ENCODE results near the gene DOHH.

The DOHH gene, protein sequence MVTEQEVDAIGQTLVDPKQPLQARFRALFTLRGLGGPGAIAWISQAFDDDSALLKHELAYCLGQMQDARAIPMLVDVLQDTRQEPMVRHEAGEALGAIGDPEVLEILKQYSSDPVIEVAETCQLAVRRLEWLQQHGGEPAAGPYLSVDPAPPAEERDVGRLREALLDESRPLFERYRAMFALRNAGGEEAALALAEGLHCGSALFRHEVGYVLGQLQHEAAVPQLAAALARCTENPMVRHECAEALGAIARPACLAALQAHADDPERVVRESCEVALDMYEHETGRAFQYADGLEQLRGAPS

DNA sequence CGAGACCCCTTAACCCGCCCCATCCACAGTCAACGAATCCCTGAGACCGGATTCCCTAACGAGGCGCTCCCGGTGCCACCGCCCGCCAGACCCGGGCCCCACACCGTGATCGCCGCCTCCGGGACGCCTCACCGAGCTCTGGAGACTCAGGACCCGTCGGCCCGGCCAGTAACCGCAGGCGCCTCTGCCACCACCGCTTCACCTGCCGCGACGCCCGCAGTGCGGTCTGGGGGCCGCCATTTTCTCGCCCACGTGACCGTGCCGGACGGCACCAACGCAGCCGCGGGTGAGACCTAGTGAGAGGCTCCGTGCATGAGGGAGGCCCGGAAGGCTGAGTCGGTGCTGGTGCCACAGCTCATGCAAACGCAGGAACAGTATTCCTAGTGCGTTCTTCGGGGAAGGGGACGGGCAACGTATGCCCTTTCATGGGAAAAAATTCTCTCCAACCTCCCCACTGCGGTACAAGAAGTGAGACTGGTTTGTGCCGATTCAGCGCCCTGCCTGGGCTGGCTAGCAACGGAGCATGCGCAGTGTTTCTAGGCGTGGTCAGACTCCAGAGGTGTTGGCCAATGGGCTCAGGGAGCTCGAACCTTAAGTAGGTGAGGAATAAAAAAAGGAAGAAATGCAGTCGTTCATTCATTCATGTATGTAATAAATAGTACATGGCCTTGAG, at the start of gene DOHH:
Gene DOHH (minus strand): TSS at position 246 of the 673 bp plus-strand sequence. CDS start 3,860 bp downstream, outside the sequence.
- peak; percentile 99 for DNase-seq (ENCODE audit: low spot score)

DNA sequence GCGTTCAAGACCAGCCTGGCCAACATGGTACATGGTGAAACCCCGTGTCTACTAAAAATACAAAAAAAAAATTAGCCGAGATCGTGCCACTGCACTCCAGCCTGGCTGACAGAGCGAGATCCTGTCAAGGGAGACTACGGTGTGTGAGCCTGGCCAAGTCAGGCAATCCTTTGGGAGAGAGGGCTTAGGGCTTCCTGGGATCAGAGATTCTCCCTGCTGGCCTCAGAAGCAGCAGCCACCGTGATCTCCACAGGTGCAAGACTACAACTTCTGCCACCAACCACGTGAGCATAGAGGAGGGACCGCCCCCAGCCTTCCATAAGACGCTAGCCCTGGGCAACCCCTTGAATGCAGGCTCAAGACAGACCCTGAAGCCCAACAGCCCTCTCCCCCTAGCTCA, 49.3 kb upstream of the DOHH start:
- DNase-seq (ENCODE audit: low spot score) = no peak

DNA sequence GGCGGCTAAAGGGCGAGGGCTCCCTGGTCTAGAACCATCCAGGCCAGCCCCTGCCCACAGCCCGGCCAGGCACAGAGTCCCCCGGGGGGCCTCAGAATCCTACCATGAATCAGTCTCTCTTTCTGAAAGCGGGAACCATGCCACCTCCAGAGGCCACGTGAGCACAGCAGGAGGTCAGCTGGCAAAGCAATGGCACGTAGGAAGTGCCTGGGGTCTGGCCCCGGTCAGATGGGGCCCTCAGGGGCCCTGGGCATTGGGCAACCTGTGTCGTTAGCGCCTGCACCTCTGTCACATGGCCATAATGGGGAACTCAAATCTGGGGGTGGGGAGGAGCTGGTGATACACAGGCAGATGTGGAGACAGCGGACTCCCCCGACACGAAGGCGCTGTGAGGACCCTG, 48.1 kb upstream of the DOHH start:
- DNase-seq (ENCODE audit: low spot score) = no peak

DNA sequence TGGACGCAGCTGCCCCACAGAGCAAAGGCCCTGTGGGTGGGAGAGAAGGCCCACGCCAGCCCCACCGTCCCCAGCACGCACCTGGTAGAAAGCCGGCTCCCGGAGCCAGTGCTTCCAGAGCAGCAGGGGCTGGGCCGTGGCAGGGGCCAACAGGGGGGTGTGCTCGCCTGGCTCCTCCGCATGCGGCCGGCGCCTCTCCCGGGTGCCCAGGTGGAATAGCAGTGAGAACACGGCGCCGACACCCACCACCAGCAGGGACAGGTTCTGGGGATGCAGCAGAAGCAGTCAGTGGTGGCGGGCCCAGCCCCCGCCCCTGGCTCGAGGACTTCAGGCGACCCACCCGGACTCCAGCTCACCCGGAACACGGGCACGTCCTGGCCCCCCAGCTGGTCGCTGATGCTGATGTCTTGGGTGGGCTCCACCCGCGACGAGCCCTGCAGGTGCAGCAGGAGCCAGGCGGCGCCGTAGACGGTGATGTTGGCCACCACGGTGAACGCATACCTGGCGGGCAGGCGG, 47.4 kb upstream of the DOHH start:
- DNase-seq (ENCODE audit: low spot score) = no peak

DNA sequence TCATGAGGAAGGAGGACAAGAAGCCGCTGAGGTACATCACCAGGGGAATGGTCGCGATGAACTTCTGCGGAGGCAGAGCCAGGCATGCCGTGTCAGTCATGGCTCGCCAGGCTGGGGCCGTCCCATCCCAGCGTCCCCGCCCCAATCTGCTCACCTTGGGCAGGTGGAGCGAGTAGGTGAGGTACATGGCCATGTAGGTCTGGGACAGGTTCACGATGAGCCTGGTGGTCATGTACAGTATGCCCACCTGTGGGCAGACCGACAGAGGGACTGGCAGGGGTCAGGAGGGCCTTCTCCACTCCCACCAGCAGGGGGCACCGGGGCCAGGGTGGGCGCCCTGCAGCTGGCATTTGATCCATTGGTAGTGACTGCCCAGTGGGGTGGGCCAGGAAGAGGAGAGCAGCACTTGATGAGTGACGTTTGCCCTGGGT, 46.8 kb upstream of the DOHH start:
- DNase-seq (ENCODE audit: low spot score) = no peak

DNA sequence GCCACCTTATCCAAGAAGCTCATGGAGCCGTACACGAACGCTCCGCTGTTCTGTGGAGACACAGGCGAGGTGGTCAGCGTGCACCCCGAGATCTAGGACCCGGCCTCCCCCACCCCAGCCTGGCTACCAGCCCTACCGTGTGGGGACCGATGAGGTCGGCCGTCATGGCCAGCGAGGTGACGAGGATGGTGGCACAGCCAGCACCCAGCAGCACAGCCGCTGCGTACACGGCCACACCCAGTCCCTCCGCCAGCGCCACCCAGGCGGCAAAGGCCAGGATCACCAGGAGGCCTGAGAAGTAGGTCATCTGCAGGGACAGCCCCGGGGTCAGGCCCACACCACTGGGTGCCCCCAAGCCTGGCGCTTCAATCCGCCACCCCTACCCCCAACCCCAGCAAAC, 45.6 kb upstream of the DOHH start:
- DNase-seq (ENCODE audit: low spot score) = no peak

DNA sequence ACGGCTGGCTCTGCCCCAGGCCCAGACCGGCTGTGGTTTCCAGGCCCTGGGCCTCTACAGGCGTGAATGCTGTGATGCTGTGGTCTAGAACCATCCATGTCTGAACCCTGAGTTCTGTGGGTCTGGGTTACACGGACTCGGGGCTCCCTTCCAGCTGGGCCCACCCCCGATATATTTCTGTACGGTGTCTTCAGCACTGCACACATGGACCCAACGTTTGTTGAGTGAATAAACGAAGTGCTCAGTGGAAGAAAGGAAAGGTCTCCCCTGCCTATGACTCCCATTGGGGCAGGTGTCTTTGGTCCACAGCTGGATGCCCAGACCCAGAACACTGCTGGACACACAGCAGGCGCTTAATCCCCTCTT, 45.2 kb upstream of the DOHH start:
- no peak for DNase-seq (ENCODE audit: low spot score)

DNA sequence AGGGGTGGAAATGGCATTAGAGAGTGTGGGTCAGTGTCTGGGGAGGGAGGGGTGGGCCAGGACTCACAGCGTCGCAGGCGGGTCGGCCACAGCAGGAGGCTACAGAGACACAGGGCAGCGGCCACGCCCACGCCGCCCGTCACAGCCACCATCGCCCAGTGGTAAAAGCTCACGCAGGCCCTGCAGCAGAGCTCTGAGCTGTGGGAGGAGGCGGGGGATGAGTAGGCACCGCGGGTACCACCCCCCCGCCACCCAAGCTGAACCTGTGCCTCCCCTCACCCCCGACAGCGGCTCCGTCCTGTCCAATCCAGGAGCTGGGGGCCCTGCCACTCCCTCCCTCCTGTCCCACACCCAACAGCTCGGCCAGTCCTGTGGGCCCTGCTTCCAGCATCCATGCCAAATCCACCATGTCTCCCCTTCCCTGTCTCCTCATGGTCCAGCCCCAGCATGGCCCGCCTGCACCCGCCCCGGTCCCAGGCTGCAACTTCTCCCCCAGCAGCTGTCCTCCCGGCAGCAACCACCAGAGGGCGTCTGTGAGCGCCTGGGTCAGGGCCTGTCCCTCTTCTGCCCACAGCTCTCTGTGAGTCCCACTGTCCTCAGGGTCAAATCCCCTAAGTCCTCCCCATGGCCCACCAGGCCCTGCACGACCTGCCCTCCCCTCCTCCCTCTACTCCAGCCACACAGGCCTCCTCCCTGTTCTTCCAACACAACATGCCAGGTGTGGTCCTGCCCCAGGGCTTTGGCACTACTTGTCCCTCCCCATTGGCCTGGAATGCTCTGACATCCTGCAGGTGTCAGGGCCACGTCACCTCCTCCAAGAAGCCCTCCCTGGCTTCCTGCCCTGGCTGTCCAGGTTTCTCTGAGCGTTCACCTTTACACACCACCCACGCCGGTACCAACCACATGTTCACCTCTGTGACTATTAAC, 44.5 kb upstream of the DOHH start:
- DNase-seq (ENCODE audit: low spot score) = peak; percentile 83

DNA sequence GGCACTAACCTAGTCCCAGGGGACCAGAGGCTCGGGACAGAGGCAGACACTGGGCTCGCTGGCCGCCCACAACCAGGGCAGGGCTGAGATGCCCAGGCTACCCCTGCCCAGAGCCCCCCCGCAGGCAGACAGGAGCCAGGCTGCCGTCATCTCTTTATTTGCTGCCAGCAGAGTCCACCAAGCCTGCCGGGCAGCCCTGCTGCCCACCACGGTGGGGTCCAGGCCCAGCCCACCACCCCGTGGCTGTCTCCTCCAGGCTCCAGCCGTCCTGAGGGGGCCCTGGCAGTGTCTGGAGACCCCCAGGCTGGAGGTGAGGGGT, 43.5 kb upstream of the DOHH start:
- DNase-seq (ENCODE audit: low spot score) = no peak

DNA sequence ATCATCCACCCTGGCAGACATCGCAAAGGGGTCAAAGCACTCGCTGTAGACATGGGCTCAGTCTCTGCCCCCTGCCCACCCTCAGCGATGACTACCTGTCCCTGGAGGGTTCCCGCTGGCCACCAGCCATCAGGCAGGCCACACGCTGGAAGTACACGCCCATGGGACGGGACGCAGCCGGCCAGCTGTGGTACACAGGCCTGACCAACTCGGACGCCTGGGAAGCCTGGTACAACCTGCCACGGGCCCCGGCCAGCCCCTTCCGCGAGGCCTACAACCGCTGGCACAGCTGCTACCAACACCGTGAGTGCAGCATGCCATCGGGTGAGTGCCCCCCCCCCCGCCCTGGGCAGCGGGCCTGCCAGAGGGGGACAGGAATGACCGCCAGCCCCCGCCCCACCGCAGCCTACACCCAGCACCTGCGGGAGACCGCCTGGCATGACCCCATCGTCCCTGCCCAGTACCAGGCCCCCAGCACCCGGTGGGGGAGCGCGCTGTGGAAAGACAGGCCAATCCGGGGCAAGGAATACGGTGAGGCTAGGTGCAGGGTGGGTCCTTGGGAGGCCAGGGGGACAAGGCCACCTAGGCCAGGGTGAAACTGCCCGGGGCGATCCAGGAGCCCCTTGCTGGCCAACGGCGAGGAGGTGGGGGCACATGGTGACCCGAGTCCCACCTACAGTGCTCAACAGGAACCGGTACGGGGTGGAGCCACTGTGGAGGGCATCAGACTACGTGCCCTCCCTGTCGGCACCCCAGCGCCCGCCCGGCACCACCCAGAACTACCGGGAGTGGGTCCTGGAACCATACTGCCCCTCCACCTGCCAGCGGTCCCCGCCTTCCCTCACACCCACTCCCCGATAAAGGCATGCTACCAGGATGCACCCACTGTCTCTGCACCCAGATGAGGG, 42.9 kb upstream of the DOHH start:
- DNase-seq (ENCODE audit: low spot score) = no peak

DNA sequence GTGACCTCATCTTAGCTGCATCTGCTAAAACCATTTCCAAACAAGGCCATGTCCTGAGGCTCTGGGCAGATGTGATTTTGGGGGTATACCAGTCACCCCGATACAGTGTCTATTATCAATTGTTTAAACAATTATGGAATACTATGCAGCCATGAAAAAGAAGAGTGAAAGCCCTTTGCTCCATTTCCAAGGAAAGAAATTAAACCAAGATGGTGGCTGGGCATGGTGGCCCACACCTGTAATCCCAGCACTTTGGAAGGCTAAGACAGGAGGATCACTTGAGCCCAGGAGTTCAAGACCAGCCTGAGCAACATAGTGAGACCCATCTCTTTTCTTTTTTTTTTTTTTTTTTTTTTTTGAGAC, 39.3 kb upstream of the DOHH start:
- no peak for DNase-seq (ENCODE audit: low spot score)

DNA sequence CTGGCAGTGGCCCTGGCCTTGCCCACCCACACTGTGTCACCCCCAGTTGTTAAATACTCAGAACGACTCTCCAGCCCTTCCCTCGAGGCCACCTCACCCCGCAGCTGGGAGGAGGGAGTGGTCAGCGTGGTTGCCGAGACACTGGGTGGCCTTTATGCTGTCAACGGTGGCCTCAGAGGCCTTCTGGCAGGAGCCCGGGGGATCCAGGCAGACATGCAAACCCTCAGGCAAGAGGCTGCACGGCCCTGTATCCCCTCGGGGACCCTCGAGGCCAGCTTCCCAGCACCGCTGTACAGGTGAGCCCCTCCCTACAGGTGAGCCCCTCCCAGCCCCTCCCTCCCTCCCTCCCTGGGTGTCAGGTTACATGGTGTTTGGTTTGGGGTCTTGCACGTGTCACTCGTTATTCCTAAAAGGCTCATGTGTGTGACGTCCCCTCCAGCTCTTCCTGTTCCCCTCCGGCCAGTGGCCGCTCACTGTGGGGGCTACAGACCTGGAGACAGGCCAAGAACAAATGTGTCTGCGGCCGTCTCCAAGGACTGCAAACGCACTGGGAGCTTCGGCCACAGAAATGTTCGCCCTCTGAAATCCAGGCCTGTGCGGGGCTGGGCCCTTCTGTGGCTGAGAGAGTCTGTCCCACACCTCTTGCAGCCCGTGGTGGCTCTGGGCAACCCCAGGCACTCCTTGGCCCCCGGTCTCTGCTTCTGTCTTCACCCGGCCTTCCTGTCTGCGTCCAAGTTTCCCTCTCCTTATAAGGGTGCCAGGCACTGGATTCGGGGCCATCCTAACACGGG, 38.7 kb upstream of the DOHH start, which contains the start of gene TEKTIP1:
Gene TEKTIP1 (plus strand): TSS at position 210 of the 791 bp plus-strand sequence. CDS start 4 bp downstream, at position 214.
- no peak for DNase-seq (ENCODE audit: low spot score)

DNA sequence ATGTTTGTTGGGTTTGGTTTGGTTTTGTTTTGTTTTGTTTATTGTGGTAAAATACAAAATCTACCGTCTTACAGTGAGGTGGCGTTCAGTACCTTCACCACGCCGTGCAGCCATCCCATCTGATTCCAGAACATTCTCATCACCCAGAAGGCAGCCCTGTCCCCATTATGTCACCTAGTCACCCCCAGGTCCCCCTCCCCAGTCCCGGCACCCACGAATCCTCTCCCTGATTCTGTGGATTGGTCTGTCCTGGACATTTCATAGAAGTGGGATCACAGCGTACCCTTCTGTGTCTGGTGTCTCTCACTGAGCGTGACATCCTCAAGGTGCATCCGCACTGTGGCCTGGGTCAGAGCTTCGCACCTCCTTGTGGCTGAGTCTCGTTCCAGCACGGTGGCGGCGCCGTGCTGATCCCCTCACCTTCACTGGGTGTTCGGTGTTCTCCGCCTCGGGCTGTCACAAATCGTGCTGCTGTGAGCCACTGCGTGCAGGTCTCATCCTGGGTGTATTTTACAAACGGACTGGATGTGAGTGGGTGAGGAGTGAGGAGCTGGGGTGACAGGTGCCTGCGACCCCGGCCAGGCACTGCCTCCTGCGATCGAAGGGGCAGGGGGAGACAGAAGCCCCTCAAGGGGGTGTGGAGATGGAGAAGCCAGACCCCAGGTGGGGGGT, 37.9 kb upstream of the DOHH start:
- DNase-seq (ENCODE audit: low spot score) = no peak

DNA sequence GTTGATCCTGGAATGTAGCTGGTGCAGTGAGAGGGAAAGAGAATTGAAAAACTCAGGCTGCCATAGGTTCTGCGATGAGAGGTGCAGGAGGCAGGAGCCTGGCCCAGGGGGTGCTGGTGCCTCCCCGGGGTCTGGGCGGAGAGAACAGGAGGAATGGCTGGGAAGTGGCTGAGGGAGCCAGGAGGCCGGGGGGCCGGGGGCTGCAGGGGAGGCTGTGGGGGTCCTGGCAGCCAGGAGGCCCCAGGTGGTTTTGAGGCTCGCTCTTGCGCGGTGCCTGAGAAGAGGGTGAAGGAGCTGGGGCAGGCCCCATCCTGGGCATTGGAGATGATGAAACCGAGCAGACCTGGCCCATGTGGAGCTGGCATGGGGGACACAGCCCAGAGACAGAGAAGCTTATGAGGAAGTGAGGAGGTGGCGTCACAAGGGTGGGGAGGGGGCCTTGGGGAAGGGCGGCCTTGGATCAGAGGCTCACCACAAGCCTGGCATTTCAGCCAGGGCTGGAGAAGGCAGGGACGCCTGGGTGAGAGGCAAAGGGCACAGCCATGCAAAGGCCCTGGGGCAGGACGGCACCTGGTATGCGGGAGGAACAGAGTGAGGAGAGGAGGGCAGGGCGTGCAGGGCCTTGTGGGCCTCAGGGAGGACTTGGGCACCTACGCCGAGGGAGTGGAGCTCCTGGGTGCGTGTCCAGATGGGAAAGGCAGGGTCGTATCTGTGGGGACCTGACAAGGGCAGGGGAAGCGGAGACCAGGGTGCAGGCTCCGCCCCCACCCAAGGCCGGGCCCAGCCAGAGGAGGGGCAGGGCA, 37.2 kb upstream of the DOHH start:
- DNase-seq (ENCODE audit: low spot score) = no peak

DNA sequence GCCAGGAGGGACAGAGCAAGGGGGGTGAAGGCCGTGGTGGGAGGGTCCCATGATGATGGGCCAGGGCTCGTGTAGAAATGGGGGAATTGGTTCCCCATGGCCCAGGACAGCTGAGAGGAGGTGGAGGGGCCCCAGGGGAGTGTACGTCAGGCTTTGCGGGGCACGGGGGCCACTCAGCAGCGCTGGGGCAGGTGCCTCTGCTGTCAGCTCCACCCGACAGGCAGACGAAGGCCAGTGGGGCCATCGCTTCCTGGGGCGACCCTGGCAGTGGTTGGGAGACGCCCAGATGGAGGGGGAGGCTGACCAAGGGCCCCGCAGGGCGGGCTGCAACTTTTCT, 36.6 kb upstream of the DOHH start:
- no peak for DNase-seq (ENCODE audit: low spot score)

DNA sequence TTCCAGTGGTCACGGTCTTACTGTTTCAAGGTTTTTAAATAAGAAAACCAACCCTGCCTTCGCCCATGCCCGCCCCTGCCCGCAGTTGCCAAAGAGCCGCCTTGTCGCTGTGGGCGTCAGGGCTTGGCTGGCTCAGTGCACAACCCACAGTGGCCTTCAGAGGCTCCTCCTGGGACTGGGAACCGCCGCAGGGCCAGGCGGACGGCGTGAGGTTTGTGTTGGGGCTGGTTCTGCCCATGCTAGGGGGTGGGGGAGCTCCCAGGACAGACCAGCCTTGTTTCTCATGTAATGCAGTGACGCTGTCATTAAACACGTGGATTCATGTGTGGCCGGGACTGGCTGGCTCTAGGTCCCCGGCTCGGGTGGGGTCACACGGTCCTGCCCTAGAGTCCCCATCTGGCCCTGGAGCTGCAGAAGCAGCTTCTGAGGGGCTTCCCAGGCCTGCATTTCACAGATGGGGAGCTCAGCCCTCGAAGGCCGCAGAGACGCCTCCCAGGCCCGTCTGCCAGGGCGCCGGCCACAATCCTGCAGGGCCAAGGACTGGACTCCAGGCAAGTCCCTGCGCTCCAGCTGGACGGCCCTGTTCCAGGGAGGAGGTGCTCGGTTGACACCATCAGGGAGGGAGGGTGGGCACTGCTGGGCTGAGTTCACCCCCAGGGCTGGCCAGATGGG, 36.1 kb upstream of the DOHH start:
- DNase-seq (ENCODE audit: low spot score) = no peak

DNA sequence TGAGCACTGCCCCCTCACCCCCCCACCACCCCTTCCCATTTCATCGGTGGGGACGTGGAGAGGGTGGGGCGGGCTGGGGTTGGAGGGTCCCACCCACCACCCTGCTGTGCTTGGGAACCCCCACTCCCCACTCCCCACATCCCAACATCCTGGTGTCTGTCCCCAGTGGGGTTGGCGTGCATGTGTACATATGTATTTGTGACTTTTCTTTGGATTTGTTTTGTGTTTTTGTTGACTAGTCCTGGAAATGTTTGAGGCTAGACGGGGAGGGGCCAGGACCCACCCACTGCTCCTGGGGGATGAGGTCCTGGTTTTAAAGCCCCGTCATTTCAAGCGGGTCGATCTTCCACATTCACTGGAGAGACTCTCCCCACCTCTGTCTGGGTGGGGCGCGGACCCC, 35.5 kb upstream of the DOHH start:
- DNase-seq (ENCODE audit: low spot score) = no peak

DNA sequence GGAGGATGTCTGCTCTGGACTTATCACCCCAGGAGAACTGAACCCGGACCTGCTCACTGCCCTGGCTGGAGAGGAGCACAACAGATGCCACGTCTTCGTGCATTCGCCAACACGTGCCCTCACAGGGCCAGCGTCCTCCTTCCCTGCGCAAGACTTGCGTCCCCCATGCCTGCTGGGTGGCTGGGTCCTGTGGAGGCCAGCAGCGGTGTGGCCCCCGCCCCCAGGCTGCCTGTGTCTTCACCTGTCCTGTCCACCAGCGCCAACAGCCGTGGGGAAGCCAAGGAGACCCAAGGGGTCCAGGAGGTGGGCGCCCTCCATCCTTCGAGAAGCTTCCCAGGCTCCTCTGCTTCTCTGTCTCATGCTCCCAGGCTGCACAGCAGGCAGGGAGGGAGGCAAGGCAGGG, 35.1 kb upstream of the DOHH start:
- DNase-seq (ENCODE audit: low spot score) = no peak

DNA sequence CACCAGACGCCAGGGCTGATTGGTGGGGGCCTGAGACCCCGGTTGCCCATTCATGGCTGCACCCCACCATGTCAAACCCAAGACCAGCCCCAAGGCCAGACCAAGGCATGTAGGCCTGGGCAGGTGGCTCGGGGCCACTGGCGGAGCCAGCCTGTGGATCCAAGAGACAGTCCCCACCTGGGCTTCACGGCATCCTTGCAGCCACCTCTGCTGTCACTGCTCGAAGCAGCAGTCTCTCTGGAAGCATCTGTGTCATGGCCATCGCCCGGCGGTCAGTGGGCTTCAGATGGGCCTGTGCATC, 34.7 kb upstream of the DOHH start:
- no peak for DNase-seq (ENCODE audit: low spot score)

Measured in HuH-7 (cell line).